ENCODE results near the gene PPP1R13B. TPM values are rescaled to one million over a fixed set of nuclear protein-coding genes. Genes with fewer than 3 reads are reported as not detected.

Gene PPP1R13B
- total RNA-seq, 1 experiment from 2014 or later, result 19.0 TPM

- CTCF ChIA-PET, result no interaction called here
- no TSS peak for BruUV-seq (replicated peaks)
Measured at GRCh38 chr14:103762036-103762435, 85.3 kb downstream of the PPP1R13B start.

DNA sequence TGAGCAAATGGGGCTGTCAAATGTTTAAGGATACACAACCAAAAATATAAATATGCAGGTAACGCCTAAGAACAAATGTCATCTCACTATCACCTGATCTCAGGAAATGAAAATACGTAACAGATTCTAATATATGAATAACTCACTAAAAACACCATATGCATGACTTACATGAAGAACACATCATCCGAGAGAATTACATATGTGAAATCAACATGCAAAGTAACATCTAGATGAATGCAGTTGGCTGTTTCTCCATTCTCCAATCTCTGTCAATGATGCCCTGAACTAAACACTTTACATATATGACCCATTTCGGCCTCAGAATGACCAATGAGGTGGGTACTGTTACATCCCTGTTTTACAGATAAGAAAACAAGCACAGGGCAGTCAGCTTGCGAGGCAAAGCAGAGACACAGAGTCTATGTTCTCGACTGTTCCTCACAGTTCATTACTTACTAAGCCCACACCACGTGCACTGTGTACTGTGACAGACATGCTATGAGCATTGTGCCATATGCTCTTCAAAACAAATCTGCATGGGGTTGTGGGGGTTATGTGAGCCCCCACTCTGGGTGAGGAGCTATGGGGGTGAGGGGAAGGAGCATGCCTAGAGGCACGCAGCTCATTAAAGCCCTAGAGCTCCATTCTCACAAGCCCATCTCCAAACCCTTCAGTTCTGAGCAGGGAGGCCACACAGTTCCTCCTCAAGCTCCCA lies 89.2 kb downstream of the PPP1R13B start:
- Histone ChIP-seq H3K27me3 (ENCODE audit: control insufficient read depth, insufficient read depth, low read length) (no peaks in the 10 kb centered on the region), H3K36me3 (ENCODE audit: control insufficient read depth, insufficient read depth, low read length) (no peaks in the 10 kb centered on the region), H3K4me1 (ENCODE audit: control insufficient read depth, insufficient read depth, low read length) (no peaks in the 10 kb centered on the region), H3K4me3 (ENCODE audit: low read depth in 2 of 2, low read length in 2 of 2) (no peak overlapping the region), H3K27ac (ENCODE audit: low read length) (no peak overlapping the region), H3K9me3 (ENCODE audit: control insufficient read depth, insufficient read depth, low read depth, low read length) (no peaks in the 10 kb centered on the region)
- DNase-seq (ENCODE audit: low read depth, low spot score) (no peak), ATAC-seq (no peak)
- TF ChIP-seq POLR2AphosphoS5 (IDR thresholded peaks at IDR 0.05; ENCODE audit: low read depth, low read length), result no peak
- TF ChIP-seq REST (IDR thresholded peaks at IDR 0.05; ENCODE audit: insufficient read depth in 1 of 2, low read depth in 2 of 2, low read length in 1 of 2), result no peak
- no peak for TF ChIP-seq TCF7L2 (IDR thresholded peaks at IDR 0.05; ENCODE audit: low read depth, low read length)
- no peak for TF ChIP-seq SIN3A (IDR thresholded peaks at IDR 0.05; ENCODE audit: borderline replicate concordance, insufficient read depth, low read depth, low read length)
- TF ChIP-seq, protein P1, sequence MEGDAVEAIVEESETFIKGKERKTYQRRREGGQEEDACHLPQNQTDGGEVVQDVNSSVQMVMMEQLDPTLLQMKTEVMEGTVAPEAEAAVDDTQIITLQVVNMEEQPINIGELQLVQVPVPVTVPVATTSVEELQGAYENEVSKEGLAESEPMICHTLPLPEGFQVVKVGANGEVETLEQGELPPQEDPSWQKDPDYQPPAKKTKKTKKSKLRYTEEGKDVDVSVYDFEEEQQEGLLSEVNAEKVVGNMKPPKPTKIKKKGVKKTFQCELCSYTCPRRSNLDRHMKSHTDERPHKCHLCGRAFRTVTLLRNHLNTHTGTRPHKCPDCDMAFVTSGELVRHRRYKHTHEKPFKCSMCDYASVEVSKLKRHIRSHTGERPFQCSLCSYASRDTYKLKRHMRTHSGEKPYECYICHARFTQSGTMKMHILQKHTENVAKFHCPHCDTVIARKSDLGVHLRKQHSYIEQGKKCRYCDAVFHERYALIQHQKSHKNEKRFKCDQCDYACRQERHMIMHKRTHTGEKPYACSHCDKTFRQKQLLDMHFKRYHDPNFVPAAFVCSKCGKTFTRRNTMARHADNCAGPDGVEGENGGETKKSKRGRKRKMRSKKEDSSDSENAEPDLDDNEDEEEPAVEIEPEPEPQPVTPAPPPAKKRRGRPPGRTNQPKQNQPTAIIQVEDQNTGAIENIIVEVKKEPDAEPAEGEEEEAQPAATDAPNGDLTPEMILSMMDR (IDR thresholded peaks at IDR 0.05), result no peak
- CTCF ChIA-PET, result no interaction called here
- POLR2A ChIA-PET, result no interaction called here
- no TSS peak for BruUV-seq (replicated peaks)
- intact Hi-C loops (cut with micrococcal nuclease; ENCODE audit: unreplicated experiment), result no loop called here
- in situ Hi-C loops (cut with HindIII; ENCODE audit: low pct_unique_long_range_greater_than_20kb, low sequenced_read_pairs), result no loop called here

More at GRCh38 chr14:103762036-103762435, 85.3 kb downstream of the PPP1R13B start:
- Histone ChIP-seq H3K36me3 (ENCODE audit: control insufficient read depth, insufficient read depth, low read length) (no peaks in the 10 kb centered on the region), H3K27me3 (ENCODE audit: control insufficient read depth, insufficient read depth, low read length) (no peaks in the 10 kb centered on the region), H3K4me3 (ENCODE audit: low read depth in 2 of 2, low read length in 2 of 2) (no peak overlapping the region), H3K4me1 (ENCODE audit: control insufficient read depth, insufficient read depth, low read length) (no peaks in the 10 kb centered on the region), H3K27ac (ENCODE audit: low read length) (no peak overlapping the region), H3K9me3 (ENCODE audit: control insufficient read depth, insufficient read depth, low read depth, low read length) (no peaks in the 10 kb centered on the region)
- POLR2A ChIA-PET, result interaction anchor here (0.5 kb wide), 1 partner anchor 158 kb away, joined by 9 read pairs; no protein-coding TSS in a partner anchor
- TF ChIP-seq TCF7L2 (IDR thresholded peaks at IDR 0.05; ENCODE audit: low read depth, low read length) (no peak), SIN3A (IDR thresholded peaks at IDR 0.05; ENCODE audit: borderline replicate concordance, insufficient read depth, low read depth, low read length) (no peak), REST (IDR thresholded peaks at IDR 0.05; ENCODE audit: insufficient read depth in 1 of 2, low read depth in 2 of 2, low read length in 1 of 2) (no peak), POLR2AphosphoS5 (IDR thresholded peaks at IDR 0.05; ENCODE audit: low read depth, low read length) (no peak)
- TF ChIP-seq, protein P1 (IDR thresholded peaks at IDR 0.05), result no peak
- in situ Hi-C loops (cut with HindIII; ENCODE audit: low pct_unique_long_range_greater_than_20kb, low sequenced_read_pairs) (no loop called here), intact Hi-C loops (cut with micrococcal nuclease; ENCODE audit: unreplicated experiment) (no loop called here)
- no peak for DNase-seq (ENCODE audit: low read depth, low spot score)
- ATAC-seq, result no peak
